Smooth muscle cell (in vitro differentiated cells): ENCODE results near the gene ALPK3. TPM values are rescaled to one million over a fixed set of nuclear protein-coding genes. Genes with fewer than 3 reads are reported as not detected.

Experiments
- DNase-seq: peaks from one replicate; lab custom pipeline; 2025; ENCODE audit not compliant: unreplicated experiment; lab: John Stamatoyannopoulos, UW
- H2AFZ ChIP-seq: fragments of 200-600 bp; sonication (generic); 2 replicates; pipeline ENCODE4 v1.6.0; 2016; ENCODE audit warnings: antibody characterized with exemption, low read depth, mild to moderate bottlenecking
- H3F3A ChIP-seq: fragments of 200-600 bp; sonication (generic); 2 replicates; pipeline ENCODE4 v1.6.0; 2017; ENCODE audit warnings: antibody characterized with exemption, low read depth
- H3K27ac ChIP-seq: fragments of 200-600 bp; sonication (generic); 2 replicates; pipeline ENCODE4 v1.5.1; 2016; ENCODE audit warnings: low read depth, mild to moderate bottlenecking
- H3K27me3 ChIP-seq: fragments of 200-600 bp; sonication (generic); 2 replicates; pipeline ENCODE4 v1.6.1; 2016; ENCODE audit warnings: low read depth, mild to moderate bottlenecking
- H3K36me3 ChIP-seq: fragments of 200-600 bp; sonication (generic); 2 replicates; pipeline ENCODE4 v1.5.1; 2016; ENCODE audit warnings: low read depth
- H3K4me1 ChIP-seq: fragments of 200-600 bp; sonication (generic); 2 replicates; pipeline ENCODE4 v1.5.1; 2016; ENCODE audit warnings: low read depth
- H3K4me2 ChIP-seq: fragments of 200-600 bp; sonication (generic); 2 replicates; pipeline ENCODE4 v1.6.0; 2016; ENCODE audit warnings: mild to moderate bottlenecking
- H3K4me3 ChIP-seq: fragments of 200-600 bp; sonication (generic); 2 replicates; pipeline ENCODE4 v1.5.1; 2016; ENCODE audit warnings: mild to moderate bottlenecking
- H3K79me2 ChIP-seq: fragments of 200-600 bp; sonication (generic); 2 replicates; pipeline ENCODE4 v1.6.0; 2016; ENCODE audit warnings: low read depth, mild to moderate bottlenecking
- H3K9ac ChIP-seq: fragments of 200-600 bp; sonication (generic); 2 replicates; pipeline ENCODE4 v1.6.0; 2016; ENCODE audit warnings: low read depth
- H3K9me3 ChIP-seq: fragments of 200-600 bp; sonication (generic); replicated peaks from 2 replicates; pipeline ENCODE4 v1.5.1; 2016; ENCODE audit warnings: low read depth
- H4K20me1 ChIP-seq: fragments of 200-600 bp; sonication (generic); 2 replicates; pipeline ENCODE4 v1.6.0; 2016; ENCODE audit warnings: low read depth
- WGBS: methylation state at CpG from one replicate; pipeline ENCODE4 v1.1.7; 2016; ENCODE audit warnings: low lambda C conversion rate; 5-methylcytosine and 5-hydroxymethylcytosine counted together
- polyA plus RNA-seq: library from polyadenylated mRNA; unstranded; fragments of >200 nt; fragmentation: Nextera tagmentation; extraction: Ambion mirVana; gene quantifications from 2 replicates; pipeline ENCODE4 v1.2.1, GENCODE V29; 2016
- total RNA-seq: library from RNA; depleted of rRNA; stranded (reverse); fragments of >200 nt; gene quantifications from 2 replicates; pipeline ENCODE4 v1.2.3, GENCODE V29; 2014
- TF ChIP-seq, protein P1 (sequence below): fragments of 200-600 bp; sonication (generic); IDR thresholded peaks from 2 replicates; pipeline ENCODE4 v1.5.1; 2017; ENCODE audit warnings: borderline replicate concordance, mild to moderate bottlenecking, antibody characterized with exemption; ENCODE audit not compliant: insufficient read depth, poor library complexity, severe bottlenecking

Gene ALPK3
- total and polyA plus RNA-seq, 2 experiments from 2014 or later = 3.5 to 18.8 TPM

DNA sequence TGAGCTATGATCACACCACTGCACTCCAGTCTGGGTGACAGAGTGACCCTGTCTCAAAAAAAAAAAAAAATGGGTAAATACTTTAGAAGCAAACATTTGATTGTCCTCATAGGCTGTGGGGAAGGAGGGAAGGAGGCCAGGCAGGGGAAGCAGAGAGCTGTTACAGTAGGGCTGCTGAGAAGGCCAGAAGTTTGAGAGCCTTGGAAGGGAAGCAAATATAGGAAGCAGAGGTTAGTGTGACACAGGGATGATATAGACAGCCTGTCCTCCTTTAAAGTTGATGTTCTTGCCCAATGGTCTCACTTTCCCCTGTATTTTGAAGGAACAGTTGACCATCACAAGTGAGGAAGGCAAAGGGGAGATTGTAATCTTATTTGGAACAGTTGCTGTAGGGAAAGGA, 5.3 kb upstream of the ALPK3 start:
- TF ChIP-seq, protein P1, sequence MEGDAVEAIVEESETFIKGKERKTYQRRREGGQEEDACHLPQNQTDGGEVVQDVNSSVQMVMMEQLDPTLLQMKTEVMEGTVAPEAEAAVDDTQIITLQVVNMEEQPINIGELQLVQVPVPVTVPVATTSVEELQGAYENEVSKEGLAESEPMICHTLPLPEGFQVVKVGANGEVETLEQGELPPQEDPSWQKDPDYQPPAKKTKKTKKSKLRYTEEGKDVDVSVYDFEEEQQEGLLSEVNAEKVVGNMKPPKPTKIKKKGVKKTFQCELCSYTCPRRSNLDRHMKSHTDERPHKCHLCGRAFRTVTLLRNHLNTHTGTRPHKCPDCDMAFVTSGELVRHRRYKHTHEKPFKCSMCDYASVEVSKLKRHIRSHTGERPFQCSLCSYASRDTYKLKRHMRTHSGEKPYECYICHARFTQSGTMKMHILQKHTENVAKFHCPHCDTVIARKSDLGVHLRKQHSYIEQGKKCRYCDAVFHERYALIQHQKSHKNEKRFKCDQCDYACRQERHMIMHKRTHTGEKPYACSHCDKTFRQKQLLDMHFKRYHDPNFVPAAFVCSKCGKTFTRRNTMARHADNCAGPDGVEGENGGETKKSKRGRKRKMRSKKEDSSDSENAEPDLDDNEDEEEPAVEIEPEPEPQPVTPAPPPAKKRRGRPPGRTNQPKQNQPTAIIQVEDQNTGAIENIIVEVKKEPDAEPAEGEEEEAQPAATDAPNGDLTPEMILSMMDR = no peak

DNA sequence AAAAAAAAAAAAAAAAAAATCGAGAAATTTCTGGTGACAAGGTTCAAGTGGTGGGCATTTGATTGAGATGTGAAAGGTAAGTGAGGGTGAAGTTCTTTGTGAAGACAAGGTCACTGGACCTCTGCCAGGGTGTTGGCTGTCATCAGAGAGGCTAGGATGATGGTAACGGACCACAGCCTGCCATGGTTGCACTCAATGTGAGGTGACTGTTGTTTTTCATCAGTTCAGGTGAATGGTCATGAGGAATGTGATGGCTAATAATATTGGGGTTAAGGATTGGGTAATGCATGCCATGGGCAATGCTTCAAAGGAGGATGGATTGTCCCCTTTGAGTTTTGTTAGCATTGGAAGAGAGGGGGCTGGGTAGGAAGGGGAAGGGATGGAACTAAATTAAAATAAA, 4.3 kb upstream of the ALPK3 start:
- Histone ChIP-seq H4K20me1 (no peaks in the 10 kb centered on the region), H3K27me3 (no peaks in the 10 kb centered on the region), H3K27ac (no peak overlapping the region), H3K36me3 (no peaks in the 10 kb centered on the region), H2AFZ (no peak overlapping the region), H3K79me2 (no peaks in the 10 kb centered on the region), H3K4me1 (peaks cover 5% of the 10 kb centered on the region), H3K9ac (no peak overlapping the region), H3K9me3 (no peaks in the 10 kb centered on the region), H3F3A (peaks cover 2% of the 10 kb centered on the region), H3K4me3 (no peak overlapping the region), H3K4me2 (no peak overlapping the region)
- 97% methylated on average over 2 of the region's 2 CpGs for WGBS
- TF ChIP-seq, protein P1 = no peak
- no peak for DNase-seq

More for the DNA sequence above, 5.3 kb upstream of the ALPK3 start:
- no peaks in the 10 kb centered on the region for H3K4me1 ChIP-seq
- DNase-seq = no peak
- no peak overlapping the region for H3K4me2 ChIP-seq
- H3K9ac ChIP-seq = no peak overlapping the region
- no peaks in the 10 kb centered on the region for H3K79me2 ChIP-seq
- H3F3A ChIP-seq = no peaks in the 10 kb centered on the region
- H3K36me3 ChIP-seq = no peaks in the 10 kb centered on the region
- H3K27me3 ChIP-seq = no peaks in the 10 kb centered on the region
- no peak overlapping the region for H2AFZ ChIP-seq
- no peaks in the 10 kb centered on the region for H4K20me1 ChIP-seq
- no peak overlapping the region for H3K27ac ChIP-seq
- no peaks in the 10 kb centered on the region for H3K9me3 ChIP-seq
- no peak overlapping the region for H3K4me3 ChIP-seq

DNA sequence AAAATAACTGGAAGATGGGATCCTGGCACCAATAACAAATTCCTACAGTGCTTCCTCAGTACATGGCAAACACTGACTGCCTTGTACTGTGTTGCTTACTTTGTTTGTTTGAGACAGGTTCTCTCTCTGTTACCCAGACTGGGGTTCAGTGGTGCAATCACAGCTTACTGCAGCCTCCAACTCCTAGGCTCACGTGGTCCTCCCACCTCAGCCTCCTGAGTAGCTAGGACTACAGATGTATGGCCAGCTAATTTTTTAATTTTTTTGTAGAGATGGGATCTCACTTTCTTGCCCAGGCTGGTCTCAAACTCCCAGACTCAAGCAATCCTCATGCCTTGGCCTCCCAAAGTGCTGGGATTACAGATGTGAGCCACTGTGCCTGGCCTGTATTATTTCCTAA, 3.7 kb upstream of the ALPK3 start:
- H3K9me3 ChIP-seq = no peaks in the 10 kb centered on the region
- DNase-seq = no peak
- no peaks in the 10 kb centered on the region for H3K36me3 ChIP-seq
- TF ChIP-seq, protein P1 = no peak
- no peaks in the 10 kb centered on the region for H3K79me2 ChIP-seq
- WGBS = 89% methylated on average over 1 of the region's 1 CpG
- H3K27ac ChIP-seq = no peak overlapping the region
- H3K9ac ChIP-seq = no peak overlapping the region
- H3K4me1 ChIP-seq = peaks cover 10% of the 10 kb centered on the region
- H3F3A ChIP-seq = peaks cover 7% of the 10 kb centered on the region
- H4K20me1 ChIP-seq = no peaks in the 10 kb centered on the region
- H3K4me3 ChIP-seq = no peak overlapping the region
- no peaks in the 10 kb centered on the region for H3K27me3 ChIP-seq
- no peak overlapping the region for H2AFZ ChIP-seq
- no peak overlapping the region for H3K4me2 ChIP-seq

DNA sequence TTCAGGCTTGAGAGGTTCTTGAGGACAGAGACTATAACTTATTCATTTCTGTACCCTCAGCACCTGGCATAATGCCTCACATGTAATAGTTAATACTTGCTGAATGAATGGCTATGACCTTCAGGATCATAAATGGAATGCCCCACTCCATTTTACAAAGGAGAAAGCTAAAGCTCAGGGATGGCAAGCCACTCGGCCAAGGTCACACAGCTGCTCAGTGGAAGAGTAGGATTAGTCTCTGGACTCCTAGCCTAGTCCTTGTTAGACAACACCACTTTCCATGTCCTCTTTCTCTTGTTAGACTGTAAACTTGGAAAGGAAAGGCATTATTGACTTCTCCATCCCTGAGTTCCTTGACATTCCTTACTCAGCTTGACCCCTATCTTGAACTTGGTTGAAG, 3.2 kb upstream of the ALPK3 start:
- H3K27ac ChIP-seq = no peak overlapping the region
- peaks cover 8% of the 10 kb centered on the region for H3F3A ChIP-seq
- no peaks in the 10 kb centered on the region for H3K79me2 ChIP-seq
- H3K4me3 ChIP-seq = no peak overlapping the region
- H4K20me1 ChIP-seq = no peaks in the 10 kb centered on the region
- no peaks in the 10 kb centered on the region for H3K36me3 ChIP-seq
- no peak overlapping the region for H3K4me2 ChIP-seq
- peaks cover 15% of the 10 kb centered on the region for H3K4me1 ChIP-seq
- WGBS = 100% methylated on average over 1 of the region's 1 CpG
- no peak overlapping the region for H2AFZ ChIP-seq
- no peak for DNase-seq
- no peaks in the 10 kb centered on the region for H3K9me3 ChIP-seq
- TF ChIP-seq, protein P1 = no peak
- no peak overlapping the region for H3K9ac ChIP-seq
- H3K27me3 ChIP-seq = no peaks in the 10 kb centered on the region
